Measurements from ENCODE around the gene C2orf78. TPM values are rescaled to one million over a fixed set of nuclear protein-coding genes. Genes with fewer than 3 reads are reported as not detected.

Gene C2orf78
- total RNA-seq, 1 donor from 2014 or later, result not detected

DNA sequence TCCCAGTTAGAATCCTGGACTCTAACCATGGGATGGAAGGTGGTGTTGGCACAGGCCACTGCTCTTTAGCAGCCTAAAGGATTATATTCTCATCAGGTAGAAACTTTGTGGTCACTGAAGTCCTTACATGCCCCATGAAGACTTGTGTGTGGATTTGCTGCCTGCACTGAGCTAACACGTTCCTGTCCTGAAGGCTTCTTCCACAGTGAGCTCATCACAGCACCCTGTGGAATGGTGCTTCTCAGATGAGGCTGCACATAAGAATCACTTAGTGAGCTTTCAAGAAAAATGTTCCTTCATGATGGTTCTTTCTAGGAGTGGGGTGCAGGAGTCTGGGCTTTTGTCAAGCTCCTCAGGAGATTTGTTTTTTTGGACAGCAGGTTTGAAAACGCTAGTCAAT lies 71.5 kb downstream of the C2orf78 start:
- no peaks in the 10 kb centered on the region for H3K4me1 ChIP-seq
- no peak for DNase-seq
- intact Hi-C loops (cut with DNase I), result no loop called here
- no peak for TF ChIP-seq CTCF (IDR thresholded peaks at IDR 0.05)
- H3K27ac ChIP-seq, result no peak overlapping the region
- no peaks in the 10 kb centered on the region for H3K9me3 ChIP-seq
- no peaks in the 10 kb centered on the region for H3K27me3 ChIP-seq
- H3K4me3 ChIP-seq, result no peak overlapping the region
- H3K36me3 ChIP-seq, result peaks cover 93% of the 10 kb centered on the region
- ATAC-seq, result no peak

- H3K36me3 ChIP-seq, result peaks cover 93% of the 10 kb centered on the region
- no peak for TF ChIP-seq CTCF (IDR thresholded peaks at IDR 0.05)
- H3K9me3 ChIP-seq, result no peaks in the 10 kb centered on the region
- ATAC-seq (no peak), DNase-seq (no peak)
- H3K27me3 ChIP-seq, result no peaks in the 10 kb centered on the region
- no peaks in the 10 kb centered on the region for H3K4me1 ChIP-seq
- no peak overlapping the region for H3K27ac ChIP-seq
- no peak overlapping the region for H3K4me3 ChIP-seq
- intact Hi-C loops (cut with DNase I), result no loop called here
Measured at GRCh38 chr2:73856214-73856613, 72.2 kb downstream of the C2orf78 start.

- intact Hi-C loops (cut with DNase I), result no loop called here
- H3K36me3 ChIP-seq, result peaks cover 93% of the 10 kb centered on the region
- no peak for ATAC-seq
Measured at GRCh38 chr2:73859721-73860586, 76.0 kb downstream of the C2orf78 start.

GRCh38 chr2:73862987-73863386 lies 79.0 kb downstream of the C2orf78 start:
- H3K36me3 ChIP-seq, result peaks cover 80% of the 10 kb centered on the region
- no peaks in the 10 kb centered on the region for H3K27me3 ChIP-seq
- no peaks in the 10 kb centered on the region for H3K4me1 ChIP-seq
- no peaks in the 10 kb centered on the region for H3K9me3 ChIP-seq
- intact Hi-C loops (cut with DNase I), result no loop called here
- H3K4me3 ChIP-seq, result no peak overlapping the region
- H3K27ac ChIP-seq, result no peak overlapping the region
- TF ChIP-seq CTCF (IDR thresholded peaks at IDR 0.05), result no peak
- DNase-seq (no peak), ATAC-seq (no peak)

More at GRCh38 chr2:73859721-73860586, 76.0 kb downstream of the C2orf78 start:
- no peak for DNase-seq
- no peaks in the 10 kb centered on the region for H3K9me3 ChIP-seq
- no peak for TF ChIP-seq CTCF (IDR thresholded peaks at IDR 0.05)
- no peaks in the 10 kb centered on the region for H3K27me3 ChIP-seq
- no peak overlapping the region for H3K27ac ChIP-seq
- no peak overlapping the region for H3K4me3 ChIP-seq
- no peaks in the 10 kb centered on the region for H3K4me1 ChIP-seq

Other genes with a start within 250 kb of the C2orf78 start
- not detected for gene NAT8, start 141.8 kb upstream of the C2orf78 start, total RNA-seq
- 19.2 TPM for gene TPRKB, start 46.8 kb upstream of the C2orf78 start, total RNA-seq
- gene DUSP11, start 4.1 kb upstream of the C2orf78 start, total RNA-seq, result 17.9 TPM
- gene STAMBP, start 44.8 kb downstream of the C2orf78 start, total RNA-seq, result 29.9 TPM
- gene ACTG2, start 108.8 kb downstream of the C2orf78 start, total RNA-seq, result 37.9 TPM
- 34.4 TPM for gene DGUOK, start 142.7 kb downstream of the C2orf78 start, total RNA-seq
- 19.9 TPM for gene TET3, start 200.7 kb downstream of the C2orf78 start, total RNA-seq

All from upper lobe of right lung (tissue), 1 donor.